ENCODE results near the gene ATP2B2. TPM values are rescaled to one million over a fixed set of nuclear protein-coding genes. Genes with fewer than 3 reads are reported as not detected.

Gene ATP2B2
- total RNA-seq, 1 experiment from 2014 or later, result not detected

DNA sequence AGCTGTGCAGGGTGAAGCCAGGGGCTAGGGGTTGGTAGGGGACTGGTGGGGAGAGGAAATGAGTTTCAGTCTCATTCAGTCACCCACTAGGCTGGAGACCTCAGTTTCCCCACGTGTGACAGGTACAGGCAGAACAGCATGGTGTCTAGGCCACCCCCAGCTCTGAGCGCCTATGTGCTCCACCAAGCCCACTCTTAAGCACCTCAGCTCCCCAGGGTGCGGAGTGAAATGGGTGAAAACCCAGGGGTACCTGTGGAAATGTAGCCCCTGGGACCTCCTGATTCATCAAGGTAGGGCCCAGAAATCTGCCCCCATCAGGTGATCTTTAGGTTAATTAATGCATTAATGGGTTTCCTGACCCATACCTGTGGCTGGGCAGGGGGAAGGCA lies 3.7 kb downstream of the ATP2B2 start:
- Histone ChIP-seq H3K36me3 (ENCODE audit: control insufficient read depth, insufficient read depth, low read length) (no peaks in the 10 kb centered on the region), H3K4me3 (ENCODE audit: low read depth, low read length) (no peak overlapping the region), H3K4me1 (no peaks in the 10 kb centered on the region), H3K9me3 (no peaks in the 10 kb centered on the region), H3K27me3 (replicated peaks; ENCODE audit: control insufficient read depth, insufficient read depth, low read length) (no peaks in the 10 kb centered on the region)
- H3K36me3 Mint-ChIP-seq (ENCODE audit: insufficient read depth, unreplicated experiment), result no peaks in the 10 kb centered on the region
- H3K27ac Mint-ChIP-seq (ENCODE audit: unreplicated experiment), result no peak overlapping the region
- no peaks in the 10 kb centered on the region for H3K4me1 Mint-ChIP-seq (ENCODE audit: low read depth, unreplicated experiment)
- no peak for DNase-seq
- peaks cover 11% of the 10 kb centered on the region for H3K27me3 Mint-ChIP-seq (ENCODE audit: insufficient read depth, unreplicated experiment)
- no peak overlapping the region for H3K4me3 Mint-ChIP-seq (ENCODE audit: unreplicated experiment)
- POLR2A ChIA-PET, result no interaction called here
- intact Hi-C loops (cut with micrococcal nuclease; ENCODE audit: unreplicated experiment), result no loop called here
- H3K9me3 Mint-ChIP-seq (ENCODE audit: unreplicated experiment), result no peaks in the 10 kb centered on the region
- CTCF ChIA-PET, result no interaction called here
- TF ChIP-seq, protein P1, sequence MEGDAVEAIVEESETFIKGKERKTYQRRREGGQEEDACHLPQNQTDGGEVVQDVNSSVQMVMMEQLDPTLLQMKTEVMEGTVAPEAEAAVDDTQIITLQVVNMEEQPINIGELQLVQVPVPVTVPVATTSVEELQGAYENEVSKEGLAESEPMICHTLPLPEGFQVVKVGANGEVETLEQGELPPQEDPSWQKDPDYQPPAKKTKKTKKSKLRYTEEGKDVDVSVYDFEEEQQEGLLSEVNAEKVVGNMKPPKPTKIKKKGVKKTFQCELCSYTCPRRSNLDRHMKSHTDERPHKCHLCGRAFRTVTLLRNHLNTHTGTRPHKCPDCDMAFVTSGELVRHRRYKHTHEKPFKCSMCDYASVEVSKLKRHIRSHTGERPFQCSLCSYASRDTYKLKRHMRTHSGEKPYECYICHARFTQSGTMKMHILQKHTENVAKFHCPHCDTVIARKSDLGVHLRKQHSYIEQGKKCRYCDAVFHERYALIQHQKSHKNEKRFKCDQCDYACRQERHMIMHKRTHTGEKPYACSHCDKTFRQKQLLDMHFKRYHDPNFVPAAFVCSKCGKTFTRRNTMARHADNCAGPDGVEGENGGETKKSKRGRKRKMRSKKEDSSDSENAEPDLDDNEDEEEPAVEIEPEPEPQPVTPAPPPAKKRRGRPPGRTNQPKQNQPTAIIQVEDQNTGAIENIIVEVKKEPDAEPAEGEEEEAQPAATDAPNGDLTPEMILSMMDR (IDR thresholded peaks at IDR 0.05; ENCODE audit: insufficient read depth in 1 of 2, low read depth in 1 of 2, low read length in 1 of 2, severe bottlenecking in 1 of 2, unreplicated experiment in 1 of 2), result no peak
- BruUV-seq (replicated peaks), result no TSS peak

DNA sequence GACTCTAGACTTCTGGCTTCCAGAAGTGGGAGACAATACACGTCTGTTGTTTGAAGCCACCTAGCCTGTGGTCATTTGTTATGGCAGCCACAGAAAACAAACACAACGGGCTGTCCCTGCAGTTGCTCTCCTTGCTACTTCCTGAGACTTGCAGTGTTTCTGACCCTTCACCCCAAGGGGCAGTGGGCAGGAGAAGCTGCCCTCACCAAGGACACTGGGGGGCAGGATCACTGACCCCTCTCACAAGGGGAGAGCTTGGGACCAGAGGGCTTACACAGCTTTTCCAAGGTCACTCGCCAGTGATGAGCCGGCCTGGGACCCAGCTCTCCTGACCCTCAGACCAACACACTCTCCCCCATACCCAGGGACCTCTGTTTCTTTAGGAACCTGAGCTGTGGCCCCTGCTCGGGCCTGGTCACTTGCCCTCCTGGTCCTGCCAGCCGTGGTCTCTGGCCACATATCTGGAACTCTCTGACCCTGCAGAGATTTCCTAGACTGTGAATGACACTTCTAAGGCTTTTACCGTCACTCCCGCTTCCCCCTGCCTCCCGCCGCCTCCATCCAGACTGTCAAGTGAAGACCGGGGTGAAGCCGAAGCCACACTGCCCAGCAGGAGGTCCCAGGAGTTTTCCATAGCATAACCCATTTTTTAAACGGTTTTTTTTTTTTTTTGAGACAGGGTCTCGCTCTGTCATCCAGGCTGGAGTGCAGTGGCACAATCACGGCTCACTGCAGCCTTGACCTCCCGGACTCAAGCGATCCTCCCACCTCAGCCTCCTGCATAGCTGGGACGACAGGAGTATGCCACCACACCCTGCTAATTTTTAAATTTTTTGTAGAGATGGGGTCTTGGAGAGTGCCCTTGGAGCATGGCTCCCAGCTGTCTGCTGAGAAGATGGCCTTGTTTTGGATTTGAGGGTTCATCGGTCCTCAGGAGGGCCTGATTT lies 4.4 kb downstream of the ATP2B2 start:
- Mint-ChIP-seq H3K36me3 (ENCODE audit: insufficient read depth, unreplicated experiment) (no peaks in the 10 kb centered on the region), H3K4me1 (ENCODE audit: low read depth, unreplicated experiment) (no peaks in the 10 kb centered on the region), H3K4me3 (ENCODE audit: unreplicated experiment) (no peak overlapping the region), H3K9me3 (ENCODE audit: unreplicated experiment) (no peaks in the 10 kb centered on the region), H3K27me3 (ENCODE audit: insufficient read depth, unreplicated experiment) (peaks cover 11% of the 10 kb centered on the region), H3K27ac (ENCODE audit: unreplicated experiment) (no peak overlapping the region)
- H3K27me3 ChIP-seq (replicated peaks; ENCODE audit: control insufficient read depth, insufficient read depth, low read length), result no peaks in the 10 kb centered on the region
- BruUV-seq (replicated peaks), result no TSS peak
- H3K4me3 ChIP-seq (ENCODE audit: low read depth, low read length), result no peak overlapping the region
- TF ChIP-seq, protein P1 (IDR thresholded peaks at IDR 0.05; ENCODE audit: insufficient read depth in 1 of 2, low read depth in 1 of 2, low read length in 1 of 2, severe bottlenecking in 1 of 2, unreplicated experiment in 1 of 2), result no peak
- intact Hi-C loops (cut with micrococcal nuclease; ENCODE audit: unreplicated experiment), result no loop called here
- ChIA-PET CTCF (interaction anchor here (0.6 kb wide), 1 partner anchor 119 kb away, joined by 3 read pairs; no protein-coding TSS in a partner anchor), POLR2A (no interaction called here)
- no peaks in the 10 kb centered on the region for H3K9me3 ChIP-seq
- no peak for DNase-seq
- no peaks in the 10 kb centered on the region for H3K36me3 ChIP-seq (ENCODE audit: control insufficient read depth, insufficient read depth, low read length)
- no peaks in the 10 kb centered on the region for H3K4me1 ChIP-seq

DNA sequence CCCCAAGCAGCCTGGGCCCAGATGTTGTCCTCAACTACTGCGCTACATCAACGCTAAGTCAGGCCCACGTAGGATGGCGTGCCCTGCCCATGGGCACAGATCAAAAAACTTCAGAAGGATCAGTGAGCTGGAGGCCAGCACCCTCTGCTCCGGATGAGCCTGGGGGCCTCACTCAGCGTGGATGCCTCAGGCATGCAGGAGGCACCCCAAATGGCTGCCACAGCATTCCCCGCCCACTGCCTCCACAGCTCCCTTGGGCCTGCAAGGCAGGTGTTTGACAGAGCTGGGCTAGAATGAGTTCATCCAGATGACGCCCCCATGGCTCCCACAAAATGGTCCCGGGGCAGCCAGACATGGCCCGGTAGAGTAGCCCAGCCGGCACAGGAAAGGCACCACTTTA lies 7.1 kb downstream of the ATP2B2 start:
- Mint-ChIP-seq H3K9me3 (ENCODE audit: unreplicated experiment) (no peaks in the 10 kb centered on the region), H3K4me3 (ENCODE audit: unreplicated experiment) (no peak overlapping the region), H3K4me1 (ENCODE audit: low read depth, unreplicated experiment) (no peaks in the 10 kb centered on the region), H3K27ac (ENCODE audit: unreplicated experiment) (no peak overlapping the region), H3K36me3 (ENCODE audit: insufficient read depth, unreplicated experiment) (no peaks in the 10 kb centered on the region), H3K27me3 (ENCODE audit: insufficient read depth, unreplicated experiment) (peaks cover 11% of the 10 kb centered on the region)
- Histone ChIP-seq H3K9me3 (no peaks in the 10 kb centered on the region), H3K36me3 (ENCODE audit: control insufficient read depth, insufficient read depth, low read length) (no peaks in the 10 kb centered on the region), H3K4me1 (no peaks in the 10 kb centered on the region), H3K27me3 (replicated peaks; ENCODE audit: control insufficient read depth, insufficient read depth, low read length) (no peaks in the 10 kb centered on the region), H3K4me3 (ENCODE audit: low read depth, low read length) (no peak overlapping the region)
- no TSS peak for BruUV-seq (replicated peaks)
- ChIA-PET POLR2A (no interaction called here), CTCF (no interaction called here)
- DNase-seq, result no peak
- TF ChIP-seq, protein P1 (IDR thresholded peaks at IDR 0.05; ENCODE audit: insufficient read depth in 1 of 2, low read depth in 1 of 2, low read length in 1 of 2, severe bottlenecking in 1 of 2, unreplicated experiment in 1 of 2), result no peak
- intact Hi-C loops (cut with micrococcal nuclease; ENCODE audit: unreplicated experiment), result no loop called here
